HCT116 (cell line): ENCODE measurements around the gene CD99L2. TPM values are rescaled to one million over a fixed set of nuclear protein-coding genes. Genes with fewer than 3 reads are reported as not detected.

Experiments
- ATAC-seq: fragments of 200-7000 bp; cut with Tn5 transposase; 2 replicates; pipeline ENCODE4 v1.9.1; 2020; ENCODE audit warnings: mild to moderate bottlenecking, moderate library complexity
- Bru-seq: library from RNA; stranded (reverse); fragments of 400-500 nt; gene quantifications from one replicate; lab custom pipeline; 2021; lab: Mats Ljungman, UMichigan
- BruChase-seq, 2 experiments: library from RNA; stranded (reverse); fragments of 400-500 nt; gene quantifications; one replicate each; lab custom pipeline; 2021; lab: Mats Ljungman, UMichigan
- BruUV-seq: library from RNA; stranded (reverse); fragments of 400-500 nt; replicated peaks from 2 replicates; lab custom pipeline; 2021; lab: Mats Ljungman, UMichigan
- CTCF ChIA-PET: fragments of 300-600 bp; sonication (Branson Sonifier 250); formaldehyde crosslinking; loops from one replicate; lab custom pipeline; 2021; ENCODE audit warnings: antibody characterized with exemption; lab: Charles Lee
- POLR2A ChIA-PET: fragments of 300-600, 350-600 bp; sonication (Branson Sonifier 250); formaldehyde crosslinking; loops from one replicate; lab custom pipeline; 2021; ENCODE audit warnings: antibody characterized with exemption; lab: Charles Lee
- RAD21 ChIA-PET, 2 experiments: fragments of 300-600 bp; sonication (Branson Sonifier 250); formaldehyde crosslinking; loops; one replicate each; lab custom pipeline; 2023; ENCODE audit warnings: low total read pairs in 2 of 2; ENCODE audit not compliant: uncharacterized antibody in 2 of 2, unreplicated experiment in 2 of 2, low non-redundant PET in 1 of 2; lab: Charles Lee
- DNase-seq: peaks from one replicate; pipeline ENCODE4 v3.0.0-alpha.2; 2010; ENCODE audit warnings: low read depth, low spot score
- H2AFZ ChIP-seq: fragments of 200-600 bp; shearing (Covaris generic), sonication (generic); 2 replicates; pipeline ENCODE4 v1.6.1; 2017; ENCODE audit warnings: low read depth, mixed run types, mixed read lengths, antibody characterized with exemption, low read length; ENCODE audit not compliant: poor library complexity, severe bottlenecking
- H3K27ac ChIP-seq: 2 replicates; pipeline ENCODE4 v1.5.1; 2012; ENCODE audit warnings: low read depth, low read length
- H3K27me3 ChIP-seq: fragments of 200-600 bp; sonication (generic); 2 replicates; pipeline ENCODE4 v1.6.1; 2016; ENCODE audit warnings: mixed run types, low read length, mixed read lengths; ENCODE audit not compliant: insufficient read depth
- H3K36me3 ChIP-seq, 2 experiments: fragments of 200-500 bp in 1 of 2; fragments of 200-600 bp in 1 of 2; sonication (Bioruptor generic) in 1 of 2; sonication (generic) in 1 of 2; 2 replicates each; pipeline versions ENCODE4 v1.5.1 to v1.6.1; 2014 to 2016; ENCODE audit warnings: low read length in 2 of 2, inconsistent platforms in 1 of 2, mixed read lengths in 1 of 2, mixed run types in 1 of 2; ENCODE audit not compliant: insufficient read depth in 2 of 2, control insufficient read depth in 1 of 2
- H3K4me1 ChIP-seq, 2 experiments: fragments of 200-600 bp in 1 of 2; sonication (generic) in 1 of 2; 2 replicates each; pipeline versions ENCODE4 v1.5.1 to v1.6.1; 2012 to 2017; ENCODE audit warnings: low read length in 2 of 2, inconsistent platforms in 1 of 2, mild to moderate bottlenecking in 1 of 2, mixed read lengths in 1 of 2, mixed run types in 1 of 2, moderate library complexity in 1 of 2; ENCODE audit not compliant: insufficient read depth in 2 of 2, control insufficient read depth in 1 of 2
- H3K4me2 ChIP-seq: fragments of 200-600 bp; sonication (generic); 2 replicates; pipeline ENCODE4 v1.6.1; 2017; ENCODE audit warnings: mixed run types, low read length, mixed read lengths
- H3K4me3 ChIP-seq, 2 experiments: fragments of 200-600 bp in 1 of 2; sonication (generic) in 1 of 2; replicated peaks in 1 of 2; 2 replicates each; pipeline ENCODE4 v1.5.1; 2011 to 2016; ENCODE audit warnings: low read length in 2 of 2, control low read depth in 1 of 2, low read depth in 1 of 2, mild to moderate bottlenecking in 1 of 2, mixed read lengths in 1 of 2, mixed run types in 1 of 2
- H3K79me2 ChIP-seq: fragments of 200-600 bp; sonication (generic); 2 replicates; pipeline ENCODE4 v1.6.1; 2017; ENCODE audit warnings: mild to moderate bottlenecking, mixed run types, low read length, moderate library complexity, mixed read lengths; ENCODE audit not compliant: insufficient read depth
- H3K9ac ChIP-seq: fragments of 200-600 bp; sonication (generic); 2 replicates; pipeline ENCODE4 v1.6.1; 2016; ENCODE audit warnings: low read length, mixed read lengths
- H3K9me2 ChIP-seq: fragments of 200-600 bp; sonication (generic), shearing (Covaris generic); 2 replicates; pipeline ENCODE4 v1.6.1; 2017; ENCODE audit warnings: mixed run types, mild to moderate bottlenecking, moderate library complexity; ENCODE audit not compliant: insufficient read depth
- H3K9me3 ChIP-seq, 2 experiments: fragments of 200-500 bp in 1 of 2; fragments of 200-600 bp in 1 of 2; sonication (Bioruptor generic) in 1 of 2; sonication (generic) in 1 of 2; 2 replicates each; pipeline ENCODE4 v1.6.1; 2014 to 2017; ENCODE audit warnings: low read length in 2 of 2, mixed read lengths in 2 of 2, inconsistent platforms in 1 of 2, low read depth in 1 of 2, mild to moderate bottlenecking in 1 of 2, mixed run types in 1 of 2, moderate library complexity in 1 of 2; ENCODE audit not compliant: control insufficient read depth in 1 of 2, insufficient read depth in 1 of 2
- H4K20me1 ChIP-seq: fragments of 200-600 bp; sonication (generic), shearing (Covaris generic); 2 replicates; pipeline ENCODE4 v1.6.1; 2017; ENCODE audit warnings: mixed run types, mild to moderate bottlenecking, moderate library complexity; ENCODE audit not compliant: insufficient read depth
- CBX3 ChIP-seq: IDR thresholded peaks from 2 replicates; pipeline ENCODE4 v1.6.1; 2012; ENCODE audit warnings: low read depth
- CTCF ChIP-seq, 3 experiments: fragments of 200-600 bp in 1 of 3; sonication (generic) in 1 of 3; IDR thresholded peaks in 2 of 3; conservative IDR thresholded peaks in 1 of 3; 2 replicates each; pipeline ENCODE4 v1.5.1; 2012 to 2017; ENCODE audit warnings: low read depth in 2 of 3, low read length in 2 of 3, antibody characterized with exemption in 1 of 3, borderline replicate concordance in 1 of 3, control low read depth in 1 of 3, mild to moderate bottlenecking in 1 of 3, mixed read lengths in 1 of 3, mixed run types in 1 of 3, moderate library complexity in 1 of 3; ENCODE audit not compliant: insufficient read depth in 1 of 3
- EZH2phosphoT487 ChIP-seq: fragments of 200-600 bp; IDR thresholded peaks from 2 replicates; pipeline ENCODE4 v1.6.1; 2018; ENCODE audit warnings: antibody characterized with exemption, borderline replicate concordance
- FOSL1 ChIP-seq: IDR thresholded peaks from 2 replicates; pipeline ENCODE4 v1.6.1; 2012; ENCODE audit warnings: low read depth
- POLR2A ChIP-seq: IDR thresholded peaks from 2 replicates; pipeline ENCODE4 v1.7.0; 2011; ENCODE audit warnings: borderline replicate concordance; ENCODE audit not compliant: insufficient read depth, insufficient read length; ENCODE audit errors: extremely low read depth
- POLR2AphosphoS5 ChIP-seq: IDR thresholded peaks from 2 replicates; pipeline ENCODE4 v1.6.1; 2011; ENCODE audit warnings: mild to moderate bottlenecking, low read depth, low read length, moderate library complexity
- REST ChIP-seq: IDR thresholded peaks from 2 replicates; pipeline ENCODE4 v1.6.1; 2012; ENCODE audit warnings: low read depth
- SP1 ChIP-seq: IDR thresholded peaks from 2 replicates; pipeline ENCODE4 v1.6.1; 2012; ENCODE audit warnings: low read depth
- YY1 ChIP-seq: IDR thresholded peaks from 2 replicates; pipeline ENCODE4 v1.6.1; 2011; ENCODE audit warnings: low read length, low read depth, moderate library complexity, mild to moderate bottlenecking; ENCODE audit not compliant: insufficient replicate concordance; ENCODE audit errors: extremely low read depth
- ZFX ChIP-seq: fragments of 450-650 bp; IDR thresholded peaks from 2 replicates; pipeline ENCODE4 v1.6.1; 2017
- ZNF274 ChIP-seq: fragments of 200-500 bp; sonication (Bioruptor generic); IDR thresholded peaks from 2 replicates; pipeline ENCODE4 v1.6.1; 2014; ENCODE audit warnings: mild to moderate bottlenecking, low read depth, low read length, inconsistent platforms
- intact Hi-C: fragments of 100-400 bp; cut with micrococcal nuclease; formaldehyde crosslinking; loops from 2 replicates; pipeline ENCODE4 v1.10.0; 2022
- long read RNA-seq: library from polyadenylated mRNA; unstranded; transcript quantifications from one replicate; pipeline ENCODE4 v2.0.0, GENCODE V29; 2021; ENCODE audit not compliant: unreplicated experiment
- polyA plus RNA-seq: library from polyadenylated mRNA; unstranded; fragments of >200 nt; gene quantifications from 2 replicates; pipeline ENCODE4 v1.2.1, GENCODE V29; 2012; ENCODE audit warnings: missing spikeins
- total RNA-seq: library from RNA; stranded (reverse); gene quantifications from one replicate; pipeline ENCODE4 v1.2.1, GENCODE V29; 2021; ENCODE audit not compliant: unreplicated experiment

Gene CD99L2
- total RNA-seq (6.2 TPM), Bru-seq, nascent RNA (percentile 62 among the genes with signal in this experiment), BruChase-seq, experiment 1, labeled RNA remaining after a 6-hour chase (percentile 50 among the genes with signal in this experiment), BruChase-seq, experiment 2, labeled RNA remaining after a 2-hour chase (percentile 59 among the genes with signal in this experiment)
- 2.1 and 2.9 TPM in 2 replicates for polyA plus RNA-seq
- long read RNA-seq, partial matches to known transcripts = 1 of 8 reads
- long read RNA-seq, other reads (novel, unspliced or antisense) = 5 of 8 reads

GRCh38 chrX:150898343-150899190 lies at the start of gene CD99L2:
Gene CD99L2, minus strand, starts transcription at chrX:150898668. Its CDS starts 80 bp downstream, at chrX:150898588.
- H3K4me2 ChIP-seq = peak within 1 kb of the TSS; percentile 80
- no peaks in the 10 kb centered on the region for H3K36me3 ChIP-seq
- TF ChIP-seq YY1 (peak; percentile 54), EZH2phosphoT487 (no peak), POLR2AphosphoS5 (peak; percentile 67), ZFX (peak; percentile 83), POLR2A (peak; percentile 39)
- 0 out of 2 replicates have a peak, but pooled peaks cover 6% of the 10 kb centered on the region for H3K79me2 ChIP-seq
- H4K20me1 ChIP-seq = no peaks in the 10 kb centered on the region
- CTCF ChIA-PET = no interaction called here
- peak within 1 kb of the TSS; percentile 74 for H3K9ac ChIP-seq
- RAD21 ChIA-PET = interaction anchor here in 1 of 2 experiments (0.7 kb wide), 1 partner anchor 382 kb away, joined by 6 read pairs; no protein-coding TSS in a partner anchor
- intact Hi-C loops = loop anchor here (5.0 to 10.0 kb wide), 2 partner anchors 86 to 961 kb away; partner anchors contain the start of genes EOLA2 and HMGB3
- H3K9me2 ChIP-seq = no peaks in the 10 kb centered on the region
- POLR2A ChIA-PET = no interaction called here
- peak within 1 kb of the TSS; percentile 55 to 63 for H3K4me3 ChIP-seq
- ATAC-seq (peak; percentile 94), DNase-seq (peak; percentile 61)
- no TSS peak for BruUV-seq
- no peaks in the 10 kb centered on the region for H3K9me3 ChIP-seq
- H2AFZ ChIP-seq = no peak within 1 kb of the TSS
- peak within 1 kb of the TSS; percentile 65 for H3K27ac ChIP-seq
- H3K27me3 ChIP-seq = no peaks in the 10 kb centered on the region
- H3K4me1 ChIP-seq = peaks cover 0 to 13% of the 10 kb centered on the region in 2 experiments; a peak in 2 of 4 replicates

GRCh38 chrX:150944233-150944632 lies 45.8 kb upstream of the CD99L2 start:
- H2AFZ ChIP-seq = no peak overlapping the region
- ChIA-PET CTCF (no interaction called here), POLR2A (no interaction called here), RAD21 (no interaction called here)
- no peaks in the 10 kb centered on the region for H3K36me3 ChIP-seq
- DNase-seq (no peak), ATAC-seq (no peak)
- no TSS peak for BruUV-seq
- H3K9ac ChIP-seq = no peak overlapping the region
- H3K27ac ChIP-seq = no peak overlapping the region
- no peak overlapping the region for H3K4me2 ChIP-seq
- no peaks in the 10 kb centered on the region for H3K79me2 ChIP-seq
- no peaks in the 10 kb centered on the region for H4K20me1 ChIP-seq
- H3K9me3 ChIP-seq = no peaks in the 10 kb centered on the region
- no peaks in the 10 kb centered on the region for H3K27me3 ChIP-seq
- no peaks in the 10 kb centered on the region for H3K9me2 ChIP-seq
- TF ChIP-seq FOSL1 = no peak
- TF ChIP-seq CTCF (IDR thresholded peaks at IDR 0.05 in 2 of 3, conservative IDR thresholded peaks at IDR 0.05 in 1 of 3; ENCODE audit: borderline replicate concordance in 1 of 3, insufficient read depth in 1 of 3, low read depth in 2 of 3, low read length in 2 of 3) = no peak
- no peak for TF ChIP-seq POLR2AphosphoS5
- TF ChIP-seq SP1 = no peak
- no peak for TF ChIP-seq ZNF274
- TF ChIP-seq REST = no peak
- TF ChIP-seq CBX3 = no peak
- no peaks in the 10 kb centered on the region for H3K4me1 ChIP-seq
- intact Hi-C loops = no loop called here
- no peak overlapping the region for H3K4me3 ChIP-seq
